ENCODE measurements around the gene MMP21.

Gene MMP21

GRCh38 chr10:125775491-125776106 lies at the start of gene MMP21:
Gene MMP21 (minus strand): TSS chr10:125775821. CDS start chr10:125775821, 0 bp downstream.
- no peak for DNase-seq (ENCODE audit: low read depth in 2 of 2)

GRCh38 chr10:125824736-125825135 lies 49.1 kb upstream of the MMP21 start:
- DNase-seq (ENCODE audit: low read depth in 2 of 2): no peak

GRCh38 chr10:125823663-125824251 lies 48.1 kb upstream of the MMP21 start:
- DNase-seq (ENCODE audit: low read depth in 2 of 2): no peak

- peak; percentile 85 for DNase-seq (ENCODE audit: low read depth in 2 of 2)
Observed at GRCh38 chr10:125822878-125823662, 47.4 kb upstream of the MMP21 start, which contains the start of the genes BCCIP and UROS. Gene BCCIP (plus strand): TSS chr10:125823546. CDS start chr10:125823558, 12 bp downstream. Gene UROS (minus strand): TSS chr10:125823258. CDS start chr10:125816499, 6,759 bp downstream.

GRCh38 chr10:125820701-125821100 lies 45.1 kb upstream of the MMP21 start:
- no peak for DNase-seq (ENCODE audit: low read depth in 2 of 2)

GRCh38 chr10:125817337-125817946 lies 41.8 kb upstream of the MMP21 start:
- DNase-seq (ENCODE audit: low read depth in 2 of 2): no peak

GRCh38 chr10:125816548-125816947 lies 40.9 kb upstream of the MMP21 start:
- no peak for DNase-seq (ENCODE audit: low read depth in 2 of 2)

- DNase-seq (ENCODE audit: low read depth in 2 of 2): no peak
Observed at GRCh38 chr10:125815764-125816163, 40.1 kb upstream of the MMP21 start.

GRCh38 chr10:125812128-125812750 lies 36.6 kb upstream of the MMP21 start:
- no peak for DNase-seq (ENCODE audit: low read depth in 2 of 2)

- no peak for DNase-seq (ENCODE audit: low read depth in 2 of 2)
Observed at GRCh38 chr10:125811251-125811650, 35.6 kb upstream of the MMP21 start.

- DNase-seq (ENCODE audit: low read depth in 2 of 2): no peak
Observed at GRCh38 chr10:125808047-125808446, 32.4 kb upstream of the MMP21 start.

- DNase-seq (ENCODE audit: low read depth in 2 of 2): no peak
Observed at GRCh38 chr10:125802739-125803138, 27.1 kb upstream of the MMP21 start.

- no peak for DNase-seq (ENCODE audit: low read depth in 2 of 2)
Observed at GRCh38 chr10:125802131-125802530, 26.5 kb upstream of the MMP21 start.

GRCh38 chr10:125801574-125801973 lies 26.0 kb upstream of the MMP21 start:
- DNase-seq (ENCODE audit: low read depth in 2 of 2): no peak

GRCh38 chr10:125799451-125800182 lies 24.0 kb upstream of the MMP21 start:
- DNase-seq (ENCODE audit: low read depth in 2 of 2): no peak

- DNase-seq (ENCODE audit: low read depth in 2 of 2): no peak
Observed at GRCh38 chr10:125797994-125798662, 22.5 kb upstream of the MMP21 start.

GRCh38 chr10:125797424-125797823 lies 21.8 kb upstream of the MMP21 start:
- DNase-seq (ENCODE audit: low read depth in 2 of 2): no peak

GRCh38 chr10:125795637-125796190 lies 20.1 kb upstream of the MMP21 start:
- DNase-seq (ENCODE audit: low read depth in 2 of 2): no peak

GRCh38 chr10:125795128-125795527 lies 19.5 kb upstream of the MMP21 start:
- DNase-seq (ENCODE audit: low read depth in 2 of 2): no peak
